Ureter (tissue), 1 donor: Measurements from ENCODE around the gene LPCAT1. TPM values are rescaled to one million over a fixed set of nuclear protein-coding genes. Genes with fewer than 3 reads are reported as not detected.
"Not testable (repeated sequence)": the region's sequence is repeated elsewhere in the genome, so short reads cannot be mapped to it uniquely, and the experiment has no call there.

ENCODE experiments used
- DNase-seq: peaks from one replicate; pipeline ENCODE4 v3.0.0-alpha.2; 2020; ENCODE audit warnings: low spot score
- total RNA-seq: library from RNA; stranded (reverse); gene quantifications from one replicate; pipeline ENCODE4 v1.2.4, GENCODE V29; 2023
- donor health status: DM: yes; HTN: yes; CAD: no.

The LPCAT1 gene
- total RNA-seq, 1 donor from 2014 or later = 48.0 TPM

DNA sequence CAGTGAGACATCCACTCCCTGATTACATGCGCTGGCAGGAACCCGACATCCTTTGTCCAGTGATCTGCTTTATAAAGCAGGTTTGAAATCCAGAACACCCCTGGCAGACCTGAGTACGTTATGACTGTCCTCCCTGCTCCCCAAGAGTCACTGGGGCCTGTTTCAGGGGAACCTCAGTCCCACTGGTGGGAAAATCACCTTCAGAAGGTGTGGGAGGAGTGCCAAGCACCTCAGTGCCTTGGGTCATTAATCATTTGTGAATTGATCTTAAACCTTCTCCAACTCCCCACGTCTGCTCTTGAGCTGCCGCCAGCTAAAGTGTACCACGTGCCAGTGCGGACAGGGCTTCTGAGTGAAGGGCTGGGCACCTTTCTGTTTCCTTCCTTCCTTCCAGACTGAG lies 94.7 kb downstream of the LPCAT1 start:
- DNase-seq = no peak

DNA sequence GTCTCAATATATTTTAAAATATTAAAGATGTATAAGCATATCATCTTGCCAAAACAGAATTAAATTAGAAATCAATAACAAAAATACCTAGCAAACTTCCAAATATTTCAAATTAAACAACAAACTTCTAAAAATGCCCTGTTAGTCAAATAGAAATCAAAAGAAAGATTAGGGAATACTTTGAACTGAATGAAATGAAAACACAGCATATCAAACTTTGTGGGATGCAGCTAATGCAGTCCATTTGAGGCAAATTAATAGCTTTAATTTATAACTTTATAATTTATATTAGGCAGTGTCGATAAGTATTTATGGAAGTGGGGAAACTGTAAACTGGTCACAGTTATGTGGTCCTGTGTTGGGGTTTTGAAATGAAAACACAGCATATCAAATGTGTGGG lies 95.7 kb downstream of the LPCAT1 start:
- DNase-seq = no peak

DNA sequence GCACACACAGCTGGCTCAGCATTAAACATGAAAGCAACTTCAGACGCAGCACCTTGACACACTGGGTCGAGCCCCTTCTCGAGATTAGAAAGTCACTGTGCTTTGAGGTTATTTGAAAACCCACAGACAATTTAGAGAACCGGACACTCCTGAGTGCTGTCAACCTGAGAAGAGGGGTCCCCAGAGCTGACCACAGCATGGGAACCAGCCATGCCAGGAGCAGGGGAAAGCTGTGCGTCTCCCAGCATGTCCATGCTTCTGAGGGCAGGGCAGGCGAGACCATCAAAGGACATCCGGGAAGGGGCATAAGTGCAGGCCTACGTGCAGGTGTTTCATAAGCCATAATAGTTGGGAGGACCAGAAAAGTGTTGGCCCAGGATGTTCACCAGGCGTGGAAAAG lies 99.0 kb downstream of the LPCAT1 start:
- no peak for DNase-seq

DNA sequence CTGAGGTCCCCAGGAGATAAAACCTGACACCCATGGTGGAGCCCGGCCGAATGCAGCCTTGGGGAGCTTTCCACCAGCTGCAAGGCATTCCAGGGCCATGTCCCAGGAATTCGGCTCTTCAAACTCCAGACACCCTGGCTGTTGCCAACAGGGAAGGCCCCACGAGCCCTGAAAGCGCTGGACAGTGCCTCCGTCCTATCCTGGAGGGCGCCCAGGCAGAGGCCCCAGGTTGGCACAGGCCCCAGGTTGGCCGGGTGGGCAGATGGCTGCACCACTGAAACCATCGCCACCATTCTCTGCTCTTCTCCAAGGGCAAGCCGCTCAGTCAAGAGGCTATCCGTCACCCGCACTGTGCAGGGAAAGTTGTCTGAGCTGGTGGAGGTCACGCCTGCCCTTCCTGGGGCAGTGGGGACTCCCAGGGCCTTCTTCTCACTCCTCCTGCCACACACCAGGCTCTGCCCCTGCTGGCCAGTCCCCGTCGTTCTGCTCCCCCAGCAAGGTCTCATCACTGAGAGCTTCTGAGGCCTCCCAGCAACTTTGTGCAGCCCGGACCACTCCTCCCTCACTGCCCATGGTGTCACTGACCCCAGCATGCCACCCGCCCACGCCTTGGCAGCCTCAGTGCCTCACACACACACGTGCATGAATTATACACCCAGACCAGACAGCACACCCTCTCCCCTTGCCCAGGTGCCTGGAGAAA lies 99.7 kb downstream of the LPCAT1 start:
- no peak for DNase-seq

DNA sequence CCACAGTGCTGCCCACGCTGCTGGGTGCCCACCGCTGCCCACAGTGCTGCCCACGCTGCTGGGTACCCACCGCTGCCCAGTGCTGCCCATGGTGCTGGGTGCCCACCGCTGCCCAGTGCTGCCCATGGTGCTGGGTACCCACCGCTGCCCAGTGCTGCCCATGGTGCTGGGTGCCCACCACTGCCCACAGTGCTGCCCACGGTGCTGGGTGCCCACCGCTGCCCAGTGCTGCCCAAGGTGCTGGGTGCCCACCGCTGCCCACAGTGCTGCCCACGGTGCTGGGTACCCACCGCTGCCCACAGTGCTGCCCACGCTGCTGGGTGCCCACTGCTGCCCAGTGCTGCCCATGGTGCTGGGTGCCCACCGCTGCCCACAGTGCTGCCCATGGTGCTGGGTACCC lies 101.2 kb downstream of the LPCAT1 start:
- DNase-seq = not testable (repeated sequence)

DNA sequence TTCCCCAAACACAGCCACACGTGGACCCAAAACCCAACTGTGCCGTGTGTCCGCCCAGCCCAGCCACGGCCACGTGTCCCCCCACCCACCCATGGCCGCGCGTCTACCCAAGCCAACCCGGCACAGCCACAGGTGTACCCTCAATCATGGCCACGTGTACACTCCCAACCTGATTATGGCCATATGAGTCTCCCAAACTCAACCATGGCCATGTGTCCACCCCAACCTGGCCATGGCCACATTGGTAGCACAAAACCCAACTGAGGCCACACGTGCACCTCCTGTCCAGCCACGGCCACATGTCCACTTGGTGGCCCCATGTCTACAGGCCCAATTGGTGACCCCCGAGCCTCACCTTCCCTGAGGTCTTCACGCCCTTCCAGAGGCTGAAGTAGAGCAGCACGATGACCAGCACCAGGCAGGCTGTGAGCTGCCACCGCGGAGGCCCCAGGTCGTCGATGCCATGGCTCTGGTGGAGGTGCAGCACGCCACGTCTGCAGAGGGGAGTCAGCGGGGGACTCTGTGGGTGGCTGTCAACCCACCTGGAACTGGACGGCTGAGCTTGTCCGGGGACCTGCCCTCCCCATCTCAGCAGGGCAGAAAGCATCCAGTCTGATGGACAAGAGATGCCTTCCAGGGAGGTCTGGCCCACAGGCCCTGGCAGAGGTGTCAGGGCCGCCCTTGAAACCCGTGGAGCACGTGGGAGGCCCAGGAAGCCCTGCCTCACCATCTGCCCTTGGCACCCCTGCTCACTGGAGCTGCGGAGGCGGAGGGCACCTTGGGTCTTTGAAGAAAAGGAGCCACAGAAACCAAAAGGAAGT lies 102.0 kb downstream of the LPCAT1 start:
- DNase-seq = no peak

DNA sequence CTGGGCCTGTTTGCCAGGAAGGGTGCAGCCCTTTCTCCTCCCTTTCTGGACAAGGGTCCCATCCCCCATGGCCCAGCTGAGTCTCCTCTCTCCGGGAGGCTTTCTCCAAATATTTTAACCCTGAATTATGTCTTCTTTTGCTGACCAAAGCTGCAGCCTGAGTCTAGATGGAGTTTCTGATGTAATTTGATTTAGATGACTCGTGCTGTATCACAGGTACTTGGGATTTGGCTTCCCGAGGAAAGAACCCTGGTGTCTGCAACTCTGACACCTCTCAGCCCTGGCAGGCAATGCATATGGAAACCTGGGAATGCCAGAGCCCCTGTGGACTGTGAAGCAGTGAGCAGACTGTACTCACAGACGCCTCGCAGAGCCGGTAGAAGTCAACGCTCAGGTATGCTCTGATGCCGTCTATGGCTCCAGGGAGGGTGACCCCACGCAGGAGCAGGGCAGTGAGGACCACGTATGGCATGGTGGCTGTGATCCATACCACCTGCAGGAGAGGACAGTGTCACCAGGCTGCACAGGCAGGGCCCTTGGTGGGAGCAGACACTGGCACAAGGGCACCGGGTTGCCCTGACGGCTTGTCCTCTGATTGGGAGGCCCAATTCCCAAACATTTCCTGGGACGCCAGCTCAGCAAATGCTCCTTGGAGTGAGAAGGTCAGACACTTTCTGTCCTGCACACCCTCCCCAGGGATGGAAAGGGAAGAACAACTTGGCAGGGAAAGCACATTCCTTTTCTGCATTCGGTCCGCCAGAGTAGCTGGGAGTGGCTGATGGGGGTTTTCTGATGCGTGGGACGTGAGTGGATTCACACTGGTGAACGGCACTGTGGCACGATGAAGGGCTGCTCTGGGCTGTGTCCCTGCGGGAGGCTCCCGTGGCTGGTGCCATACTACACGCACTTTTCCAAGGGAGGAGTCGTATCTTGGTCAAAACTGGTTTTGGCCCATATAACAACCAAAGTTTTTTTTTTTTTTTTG lies 103.3 kb downstream of the LPCAT1 start:
- DNase-seq = no peak

DNA sequence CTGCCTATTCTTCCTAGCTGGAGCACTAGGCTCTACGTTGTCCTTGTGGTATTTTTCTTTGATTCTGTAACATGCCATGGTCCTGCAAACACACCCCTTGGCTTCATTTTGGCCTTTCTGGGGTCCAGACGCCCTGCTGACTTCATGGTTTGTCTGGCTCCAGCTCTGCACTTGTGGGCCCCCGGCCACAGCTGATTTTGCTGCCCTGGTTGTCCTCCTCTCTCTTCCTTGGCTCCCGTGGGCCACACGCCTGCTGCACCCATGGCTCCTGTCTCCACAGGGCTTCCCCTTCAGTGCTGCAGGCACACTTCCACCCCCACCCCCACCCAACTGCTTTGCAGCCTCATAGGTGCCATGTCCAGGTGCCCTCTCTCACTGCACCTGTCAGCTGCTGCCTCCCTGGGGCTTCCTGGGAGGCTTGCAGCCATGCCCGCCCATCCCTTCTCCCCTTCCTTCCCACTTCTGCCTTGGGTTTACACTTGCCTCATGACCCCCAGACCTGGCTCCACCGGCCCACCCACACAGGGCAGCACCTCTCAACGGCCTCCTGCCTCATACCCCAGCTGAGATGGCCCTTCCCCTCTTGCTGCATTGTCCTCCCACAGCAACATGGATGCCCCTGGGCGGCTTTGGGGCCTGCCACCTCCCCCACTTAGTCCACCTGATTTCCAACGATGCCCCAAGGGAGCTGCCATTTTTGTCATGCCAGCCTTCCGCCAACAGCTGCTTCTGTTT lies 104.1 kb downstream of the LPCAT1 start:
- DNase-seq = no peak

DNA sequence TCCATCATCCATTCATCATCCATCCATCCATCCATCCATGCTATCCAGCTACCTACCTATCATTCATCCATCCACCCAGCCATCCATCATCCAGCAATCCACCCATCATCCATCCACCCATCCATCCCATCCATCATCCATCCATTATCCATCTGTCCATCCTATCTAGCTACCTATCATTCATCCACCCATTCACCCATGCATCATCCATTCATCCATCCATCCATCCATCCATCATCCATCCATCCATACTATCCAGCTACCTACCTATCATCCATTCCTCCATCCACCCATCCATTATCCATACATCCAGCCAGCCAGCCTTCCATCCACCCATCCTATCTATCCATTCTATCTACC lies 104.9 kb downstream of the LPCAT1 start:
- no peak for DNase-seq

DNA sequence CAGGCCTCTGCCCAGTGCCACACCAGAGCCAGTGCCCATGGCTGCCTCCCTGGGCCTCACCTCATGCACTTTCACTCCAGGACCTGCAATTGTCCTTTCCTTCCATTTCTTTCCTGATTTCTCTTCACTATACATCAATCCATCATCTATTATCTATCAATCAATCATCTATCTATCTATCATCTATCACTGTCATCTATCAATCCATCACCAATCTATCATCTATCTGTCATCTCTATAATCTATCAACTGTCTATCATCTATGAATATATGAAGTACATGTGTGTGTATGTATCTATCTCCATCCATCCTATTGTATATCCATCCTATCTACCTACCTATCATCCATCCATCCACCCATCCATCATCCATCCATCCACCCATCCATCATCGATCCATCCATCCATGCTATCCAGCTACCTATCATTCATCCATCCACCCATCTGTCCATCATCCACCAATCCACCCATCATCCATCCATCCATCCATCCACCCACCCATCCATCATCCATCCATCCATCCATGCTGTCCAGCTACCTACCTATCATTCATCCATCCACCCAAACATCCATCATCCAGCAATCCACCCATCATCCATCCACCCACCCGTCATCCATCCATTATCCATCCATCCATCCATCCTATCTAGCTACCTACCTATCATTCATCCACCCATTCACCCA lies 105.4 kb downstream of the LPCAT1 start:
- no peak for DNase-seq

DNA sequence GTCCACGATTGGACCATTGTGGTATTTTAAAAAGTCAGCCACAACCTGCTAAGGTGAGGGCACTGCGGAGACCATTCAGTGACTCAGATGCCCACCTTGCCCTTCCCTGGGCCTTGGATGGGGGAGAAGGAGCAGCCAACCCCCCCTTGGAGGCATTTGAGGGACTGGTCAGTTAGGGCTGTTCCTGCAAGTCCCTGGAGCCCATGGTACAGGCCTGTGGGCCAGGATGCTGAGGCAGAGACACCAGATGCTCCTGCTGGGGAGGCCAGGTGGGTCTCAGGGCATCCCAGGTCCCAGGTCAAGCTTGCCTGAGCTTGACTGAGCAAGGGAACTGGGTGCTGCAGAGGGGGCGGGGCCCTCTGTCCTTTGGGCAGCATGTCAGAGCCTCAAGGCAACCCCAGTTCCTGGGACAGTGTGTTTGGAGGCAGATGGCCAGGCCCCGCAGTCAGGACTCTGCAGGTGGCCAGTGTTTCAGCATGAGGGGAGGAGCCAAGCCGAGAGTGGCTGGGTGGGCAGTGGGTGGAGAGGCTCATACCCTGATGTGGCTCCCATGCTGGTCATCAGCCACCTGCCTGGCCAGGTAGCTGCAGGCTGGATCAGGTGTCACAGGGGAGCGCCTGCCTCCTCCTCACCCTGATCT lies 106.1 kb downstream of the LPCAT1 start:
- no peak for DNase-seq

DNA sequence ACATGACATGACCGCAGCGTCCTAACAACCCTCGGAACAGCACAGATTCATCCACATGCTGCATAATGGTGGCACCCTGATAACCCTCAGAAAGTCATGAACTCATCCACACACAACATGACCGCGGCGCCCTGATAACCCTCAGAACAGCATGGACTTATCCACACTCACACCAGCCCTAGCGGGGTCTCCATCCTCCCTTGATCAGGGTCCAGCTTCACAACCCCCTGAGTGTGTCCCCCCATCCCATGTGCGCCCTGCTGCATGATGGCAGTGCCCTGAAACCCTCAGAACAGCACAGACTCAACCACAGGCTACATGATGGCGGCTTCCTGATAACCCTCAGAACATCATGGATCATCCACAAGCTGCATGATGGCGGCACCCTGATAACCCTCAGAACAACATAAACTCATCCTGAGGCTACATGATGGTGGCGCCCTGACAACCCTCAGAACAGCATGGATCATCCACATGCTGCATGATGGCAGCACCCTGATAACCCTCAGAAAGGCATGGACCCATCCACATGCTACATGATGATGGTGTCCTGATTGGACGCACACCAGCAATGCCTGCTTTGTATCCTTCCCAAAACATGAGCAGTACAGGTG lies 106.8 kb downstream of the LPCAT1 start:
- DNase-seq = no peak

DNA sequence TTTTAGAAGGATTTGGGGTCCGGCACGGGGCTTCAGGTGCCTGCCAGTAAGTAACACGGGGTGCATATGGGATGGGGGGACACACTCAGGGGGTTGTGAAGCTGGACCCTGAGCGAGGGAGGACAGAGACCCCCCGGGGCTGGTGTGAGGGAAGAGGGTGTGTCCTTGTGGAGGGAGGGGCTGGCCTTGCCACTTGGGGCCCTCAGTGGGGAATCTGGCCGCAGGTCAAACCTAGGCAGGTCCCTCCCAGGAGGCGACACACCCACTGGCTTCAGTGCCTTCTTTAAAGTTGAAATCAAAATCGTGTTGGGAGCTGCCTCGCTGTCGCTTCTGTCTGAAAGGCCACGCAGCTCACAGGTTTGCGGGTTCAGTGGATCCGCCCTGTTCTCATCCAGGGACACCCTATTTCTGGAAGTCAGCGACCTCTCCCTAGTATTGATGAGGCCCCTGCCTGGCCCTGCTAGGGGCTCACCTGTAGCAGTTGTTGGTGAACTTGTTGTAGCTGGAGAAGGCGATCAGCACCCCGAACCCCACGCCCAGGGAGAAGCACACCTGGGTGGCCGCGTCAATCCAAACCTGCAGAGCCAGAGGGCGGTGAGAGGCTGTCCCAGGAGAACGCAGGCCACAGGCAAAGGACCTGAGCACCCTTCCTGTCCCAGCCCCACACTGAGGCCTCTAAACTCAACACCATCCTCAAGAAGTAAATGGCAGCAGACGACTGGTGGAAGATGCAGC lies 108.0 kb downstream of the LPCAT1 start:
- DNase-seq = no peak

DNA sequence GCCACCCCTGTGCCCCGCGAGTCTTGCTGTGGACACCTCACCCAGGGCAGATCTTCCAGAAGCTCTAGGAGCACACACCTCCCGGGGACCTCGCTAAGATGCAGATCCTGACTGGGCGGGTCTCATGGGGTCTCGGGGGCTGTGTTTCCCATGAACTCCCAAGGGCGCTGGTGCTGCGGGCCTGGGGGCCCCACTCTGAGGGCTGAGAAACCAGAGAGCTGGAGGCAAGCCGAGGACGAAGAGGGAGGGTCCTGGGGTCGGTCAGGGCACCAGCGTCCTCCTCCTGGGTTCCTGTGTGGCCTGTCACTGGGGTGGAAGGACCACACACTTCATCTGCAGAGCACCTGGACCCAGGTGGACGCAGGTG lies 108.7 kb downstream of the LPCAT1 start:
- DNase-seq = no peak

DNA sequence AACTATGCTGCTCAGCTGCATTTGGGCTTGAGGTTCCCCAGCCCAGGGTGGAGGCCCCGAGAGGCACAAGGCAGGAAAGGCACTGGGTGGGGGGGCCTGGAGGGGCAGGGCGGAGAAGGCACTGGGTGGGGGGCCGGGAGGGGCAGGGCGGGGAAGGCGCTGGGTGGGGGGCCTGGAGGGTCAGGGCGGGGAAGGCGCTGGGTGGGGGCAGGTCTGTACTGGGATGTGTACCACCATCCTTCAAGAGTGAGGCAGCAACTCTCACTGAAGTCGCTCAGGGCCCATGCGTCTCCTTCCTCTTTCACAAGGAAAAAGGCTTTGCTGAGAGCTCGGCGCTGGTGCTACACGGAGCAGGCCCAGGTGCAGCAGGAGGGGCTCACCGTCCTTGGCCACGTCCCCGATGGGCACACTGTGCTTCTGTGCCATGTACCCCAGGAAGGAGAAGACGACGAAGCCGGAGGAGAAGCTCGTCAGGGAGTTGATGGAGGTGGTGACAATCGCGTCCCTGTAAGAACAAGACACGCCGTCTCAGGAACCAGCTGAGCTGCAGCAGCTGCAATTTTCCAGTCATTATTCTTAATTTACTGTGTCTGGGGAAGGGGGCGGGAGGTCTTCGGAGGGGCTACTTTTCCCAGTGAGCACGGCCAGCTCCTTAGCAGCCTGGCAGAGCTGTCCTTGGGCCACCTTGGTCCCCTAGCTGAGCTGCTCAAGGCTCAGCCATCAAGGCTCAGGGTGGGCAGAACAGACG lies 109.3 kb downstream of the LPCAT1 start:
- DNase-seq = no peak

DNA sequence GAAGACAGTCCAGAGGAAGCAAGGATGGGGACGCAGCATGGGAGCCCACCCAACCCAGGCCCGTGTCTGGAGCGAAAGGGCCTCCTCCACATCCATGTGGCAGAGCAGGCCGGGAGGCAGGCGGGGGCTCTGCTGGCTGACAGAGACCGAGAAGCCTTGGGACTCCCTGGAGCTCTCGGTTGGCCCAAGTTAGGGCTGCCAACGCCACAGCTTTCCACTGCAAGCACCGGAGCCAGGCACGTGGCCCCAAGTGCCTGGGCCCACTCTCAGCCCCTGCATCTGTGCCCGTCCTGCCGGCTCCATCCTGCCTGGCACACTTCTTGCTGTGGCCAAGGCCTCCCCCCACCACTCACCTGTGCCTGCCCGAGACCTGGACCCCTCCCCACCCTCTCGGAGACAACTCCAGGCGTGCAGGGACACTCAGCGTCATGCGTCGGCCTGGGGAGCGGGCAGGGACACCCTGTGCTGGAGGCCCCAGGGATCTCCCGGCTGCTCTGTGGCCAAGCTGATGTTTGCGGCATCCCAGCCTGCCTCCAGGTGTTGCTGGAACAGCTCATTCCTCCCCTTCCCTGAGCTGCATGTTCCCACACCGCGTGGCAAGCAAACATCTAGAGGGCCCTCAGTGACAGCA lies 110.0 kb downstream of the LPCAT1 start:
- no peak for DNase-seq

DNA sequence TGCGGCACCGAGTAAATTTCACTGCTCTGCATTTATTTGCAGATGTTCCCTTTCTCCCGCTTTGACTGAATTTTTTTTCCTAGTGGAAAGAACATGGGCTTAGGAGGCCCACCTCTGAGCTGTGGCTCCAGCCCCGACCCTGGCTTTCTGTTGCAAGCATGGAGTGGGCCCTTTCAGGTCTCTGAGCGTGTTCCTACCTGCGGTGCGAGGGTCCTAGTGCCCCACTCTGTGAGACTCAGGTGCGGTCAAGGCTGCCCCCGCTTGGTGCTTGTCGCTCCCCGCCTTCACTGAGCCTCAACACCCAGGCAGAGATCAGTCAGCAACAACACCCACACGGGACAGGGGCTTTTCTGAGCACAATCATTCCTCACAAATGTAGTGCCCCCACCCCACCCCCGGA lies 110.5 kb downstream of the LPCAT1 start:
- DNase-seq = no peak

DNA sequence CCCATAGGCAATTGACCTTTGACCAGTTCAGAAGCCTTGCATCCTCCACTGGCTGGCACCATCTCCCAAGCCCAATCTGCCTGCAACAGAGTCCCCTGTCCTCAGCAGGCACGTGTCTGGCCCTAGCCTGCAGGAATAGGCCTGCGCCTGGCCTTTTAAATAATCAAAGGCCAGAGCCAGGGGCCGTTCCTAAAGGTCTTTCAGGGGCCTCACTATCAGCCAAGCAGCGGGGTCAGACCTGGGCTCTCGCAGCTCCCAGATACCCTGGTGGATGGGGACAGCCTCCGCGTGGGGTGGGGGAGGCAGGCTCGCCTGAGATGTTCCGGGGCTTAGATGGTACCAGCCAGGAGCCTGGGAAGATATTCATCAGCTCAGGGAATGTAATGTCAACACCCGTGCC lies 111.1 kb downstream of the LPCAT1 start:
- DNase-seq = no peak
